Measurements from ENCODE around the gene FAM204A.

The FAM204A gene

GRCh38 chr10:118272149-118272721 lies 69.9 kb downstream of the FAM204A start:
- TF ChIP-seq ZFX (IDR thresholded peaks at IDR 0.05) = no peak
- TF ChIP-seq CTCF (conservative IDR thresholded peaks at IDR 0.05) = no peak
- no peak overlapping the region for H3K27ac ChIP-seq

- H3K27ac ChIP-seq = no peak overlapping the region
Measured at GRCh38 chr10:118271671-118272070, 70.5 kb downstream of the FAM204A start.

GRCh38 chr10:118266098-118266748 lies 75.9 kb downstream of the FAM204A start:
- H3K27ac ChIP-seq = no peak overlapping the region
- TF ChIP-seq CTCF (conservative IDR thresholded peaks at IDR 0.05) (no peak), ZFX (IDR thresholded peaks at IDR 0.05) (no peak)

More at GRCh38 chr10:118271671-118272070, 70.5 kb downstream of the FAM204A start:
- TF ChIP-seq CTCF (conservative IDR thresholded peaks at IDR 0.05) = no peak
- no peak for TF ChIP-seq ZFX (IDR thresholded peaks at IDR 0.05)

GRCh38 chr10:118264838-118265470 lies 77.2 kb downstream of the FAM204A start:
- no peak overlapping the region for H3K27ac ChIP-seq
- TF ChIP-seq CTCF (conservative IDR thresholded peaks at IDR 0.05) (no peak), ZFX (IDR thresholded peaks at IDR 0.05) (no peak)

GRCh38 chr10:118264252-118264651 lies 77.9 kb downstream of the FAM204A start:
- H3K27ac ChIP-seq = no peak overlapping the region
- TF ChIP-seq ZFX (IDR thresholded peaks at IDR 0.05) (no peak), CTCF (conservative IDR thresholded peaks at IDR 0.05) (no peak)

- no peak overlapping the region for H3K27ac ChIP-seq
- TF ChIP-seq ZFX (IDR thresholded peaks at IDR 0.05) (no peak), CTCF (conservative IDR thresholded peaks at IDR 0.05) (no peak)
Measured at GRCh38 chr10:118262538-118262937, 79.6 kb downstream of the FAM204A start.

- TF ChIP-seq ZFX (IDR thresholded peaks at IDR 0.05) (no peak), CTCF (conservative IDR thresholded peaks at IDR 0.05) (peak; percentile 91)
- no peak overlapping the region for H3K27ac ChIP-seq
Measured at GRCh38 chr10:118259288-118259906, 82.7 kb downstream of the FAM204A start.
